ENCODE data around the gene XPR1.

The XPR1 gene

DNA sequence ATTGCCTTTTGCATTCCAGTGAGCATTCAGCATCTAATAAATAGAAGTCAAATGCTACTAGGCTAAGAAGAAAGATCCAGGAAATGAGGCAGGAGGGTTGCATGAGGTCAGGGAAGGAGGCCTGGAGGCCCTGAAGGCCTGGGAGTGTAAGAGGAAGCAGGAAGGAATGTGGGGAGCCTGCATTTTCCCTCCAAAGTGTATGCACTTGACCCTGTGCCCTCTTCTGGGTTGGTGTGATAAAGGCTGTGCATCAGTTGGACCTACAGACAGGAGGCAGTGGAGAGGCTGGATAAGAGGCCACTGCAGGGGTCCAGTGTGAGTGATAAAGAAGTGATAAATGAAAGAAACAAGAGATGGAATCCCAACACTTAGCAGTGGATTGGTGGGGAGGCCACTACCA lies 301.3 kb downstream of the XPR1 start:
- no peak overlapping the region for H3K27ac ChIP-seq
- H3K79me2 ChIP-seq, result no peaks in the 10 kb centered on the region
- H3K36me3 ChIP-seq (ENCODE audit: control insufficient read depth, insufficient read depth, low read length), result no peaks in the 10 kb centered on the region
- no peaks in the 10 kb centered on the region for H3K4me1 ChIP-seq
- no peaks in the 10 kb centered on the region for H3K27me3 ChIP-seq (ENCODE audit: control insufficient read depth, insufficient read depth, low read length)
- no peak overlapping the region for H3K9ac ChIP-seq
- H3K4me3 ChIP-seq (ENCODE audit: low read depth, low read length), result no peak overlapping the region
- H3K9me3 ChIP-seq (ENCODE audit: control insufficient read depth, low read length), result no peaks in the 10 kb centered on the region
- H3K4me2 ChIP-seq (ENCODE audit: low read length), result no peak overlapping the region
- no peak overlapping the region for H2AFZ ChIP-seq
- TF ChIP-seq CTCF (IDR thresholded peaks at IDR 0.05), result no peak

GRCh38 chr1:180934563-180934962 lies 302.7 kb downstream of the XPR1 start:
- Histone ChIP-seq H3K36me3 (ENCODE audit: control insufficient read depth, insufficient read depth, low read length) (no peaks in the 10 kb centered on the region), H3K4me2 (ENCODE audit: low read length) (no peak overlapping the region), H3K79me2 (no peaks in the 10 kb centered on the region), H3K27me3 (ENCODE audit: control insufficient read depth, insufficient read depth, low read length) (no peaks in the 10 kb centered on the region), H3K4me3 (ENCODE audit: low read depth, low read length) (no peak overlapping the region), H3K27ac (no peak overlapping the region), H3K4me1 (no peaks in the 10 kb centered on the region), H3K9ac (no peak overlapping the region), H2AFZ (no peak overlapping the region), H3K9me3 (ENCODE audit: control insufficient read depth, low read length) (no peaks in the 10 kb centered on the region)
- TF ChIP-seq CTCF (IDR thresholded peaks at IDR 0.05), result no peak

DNA sequence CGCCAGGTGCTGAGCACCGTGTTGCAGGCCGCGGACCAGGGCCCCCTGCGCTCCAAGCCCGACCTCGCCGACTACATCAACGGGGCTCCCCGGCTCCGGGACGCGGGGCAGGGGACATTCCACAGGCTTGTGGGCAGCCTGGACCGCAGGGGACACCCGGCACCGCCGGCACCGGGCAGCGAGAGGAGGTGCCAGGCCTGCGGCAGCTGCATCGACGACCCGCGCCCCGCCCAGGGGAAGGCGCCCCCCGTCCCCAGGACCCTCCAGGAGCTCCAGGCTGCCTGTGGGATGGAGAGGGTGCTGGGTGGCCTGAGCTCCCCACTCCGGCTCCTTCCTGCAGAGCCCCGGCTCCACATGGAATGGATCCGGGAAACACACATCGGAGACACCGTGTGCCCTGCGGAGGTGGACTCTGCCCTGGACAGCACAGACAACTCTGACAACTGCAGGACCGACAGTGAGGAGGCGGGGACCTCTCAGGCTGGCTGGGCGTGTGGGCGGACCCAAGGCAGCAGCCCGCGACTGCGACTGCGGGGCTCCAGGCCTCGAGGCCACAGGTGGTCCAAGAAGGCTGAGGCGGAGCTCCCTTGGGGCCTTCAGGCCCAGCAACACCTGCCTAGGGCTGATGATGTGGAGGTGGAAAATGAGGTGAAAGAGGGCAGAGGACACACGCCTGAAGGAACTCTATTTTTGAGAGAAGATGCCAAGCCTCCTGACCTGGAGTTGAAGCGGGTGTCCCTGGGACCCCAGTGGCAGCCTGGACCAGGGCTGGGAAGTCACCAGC lies 303.7 kb downstream of the XPR1 start:
- H3K9ac ChIP-seq, result no peak overlapping the region
- no peak overlapping the region for H3K27ac ChIP-seq
- no peak for TF ChIP-seq CTCF (IDR thresholded peaks at IDR 0.05)
- H2AFZ ChIP-seq, result no peak overlapping the region
- no peaks in the 10 kb centered on the region for H3K9me3 ChIP-seq (ENCODE audit: control insufficient read depth, low read length)
- H3K4me1 ChIP-seq, result no peaks in the 10 kb centered on the region
- H3K27me3 ChIP-seq (ENCODE audit: control insufficient read depth, insufficient read depth, low read length), result no peaks in the 10 kb centered on the region
- H3K36me3 ChIP-seq (ENCODE audit: control insufficient read depth, insufficient read depth, low read length), result no peaks in the 10 kb centered on the region
- no peaks in the 10 kb centered on the region for H3K79me2 ChIP-seq
- no peak overlapping the region for H3K4me2 ChIP-seq (ENCODE audit: low read length)
- no peak overlapping the region for H3K4me3 ChIP-seq (ENCODE audit: low read depth, low read length)

GRCh38 chr1:180936110-180937011 lies 304.5 kb downstream of the XPR1 start:
- no peak for TF ChIP-seq CTCF (IDR thresholded peaks at IDR 0.05)
- Histone ChIP-seq H3K27me3 (ENCODE audit: control insufficient read depth, insufficient read depth, low read length) (no peaks in the 10 kb centered on the region), H3K4me1 (no peaks in the 10 kb centered on the region), H2AFZ (no peak overlapping the region), H3K9ac (no peak overlapping the region), H3K27ac (no peak overlapping the region), H3K9me3 (ENCODE audit: control insufficient read depth, low read length) (no peaks in the 10 kb centered on the region), H3K4me3 (ENCODE audit: low read depth, low read length) (no peak overlapping the region), H3K79me2 (no peaks in the 10 kb centered on the region), H3K4me2 (ENCODE audit: low read length) (no peak overlapping the region), H3K36me3 (ENCODE audit: control insufficient read depth, insufficient read depth, low read length) (no peaks in the 10 kb centered on the region)
